ENCODE results near the gene NEK1. TPM values are rescaled to one million over a fixed set of nuclear protein-coding genes. Genes with fewer than 3 reads are reported as not detected.

The NEK1 gene
- total and polyA plus RNA-seq, 2 experiments from 2014 or later = 9.3 to 19.5 TPM

DNA sequence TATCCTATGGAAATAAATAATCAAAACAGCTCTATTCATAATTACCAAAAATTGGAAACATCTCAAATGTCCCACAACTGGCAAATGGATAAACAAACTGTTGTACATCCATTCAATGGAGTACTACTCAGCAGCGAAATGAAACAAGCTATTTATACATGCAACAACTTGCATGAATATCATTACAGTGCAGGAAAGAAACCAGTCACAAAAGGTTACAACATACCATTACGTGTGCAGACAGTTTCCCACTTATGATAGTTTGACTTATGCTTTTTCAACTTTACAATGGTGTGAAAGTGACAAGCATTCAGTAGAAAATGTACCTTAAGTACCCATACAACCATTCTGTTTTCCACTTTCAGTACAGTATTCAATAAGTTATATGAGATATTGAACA, 82.3 kb downstream of the NEK1 start (continued):
- TF ChIP-seq, protein P1, sequence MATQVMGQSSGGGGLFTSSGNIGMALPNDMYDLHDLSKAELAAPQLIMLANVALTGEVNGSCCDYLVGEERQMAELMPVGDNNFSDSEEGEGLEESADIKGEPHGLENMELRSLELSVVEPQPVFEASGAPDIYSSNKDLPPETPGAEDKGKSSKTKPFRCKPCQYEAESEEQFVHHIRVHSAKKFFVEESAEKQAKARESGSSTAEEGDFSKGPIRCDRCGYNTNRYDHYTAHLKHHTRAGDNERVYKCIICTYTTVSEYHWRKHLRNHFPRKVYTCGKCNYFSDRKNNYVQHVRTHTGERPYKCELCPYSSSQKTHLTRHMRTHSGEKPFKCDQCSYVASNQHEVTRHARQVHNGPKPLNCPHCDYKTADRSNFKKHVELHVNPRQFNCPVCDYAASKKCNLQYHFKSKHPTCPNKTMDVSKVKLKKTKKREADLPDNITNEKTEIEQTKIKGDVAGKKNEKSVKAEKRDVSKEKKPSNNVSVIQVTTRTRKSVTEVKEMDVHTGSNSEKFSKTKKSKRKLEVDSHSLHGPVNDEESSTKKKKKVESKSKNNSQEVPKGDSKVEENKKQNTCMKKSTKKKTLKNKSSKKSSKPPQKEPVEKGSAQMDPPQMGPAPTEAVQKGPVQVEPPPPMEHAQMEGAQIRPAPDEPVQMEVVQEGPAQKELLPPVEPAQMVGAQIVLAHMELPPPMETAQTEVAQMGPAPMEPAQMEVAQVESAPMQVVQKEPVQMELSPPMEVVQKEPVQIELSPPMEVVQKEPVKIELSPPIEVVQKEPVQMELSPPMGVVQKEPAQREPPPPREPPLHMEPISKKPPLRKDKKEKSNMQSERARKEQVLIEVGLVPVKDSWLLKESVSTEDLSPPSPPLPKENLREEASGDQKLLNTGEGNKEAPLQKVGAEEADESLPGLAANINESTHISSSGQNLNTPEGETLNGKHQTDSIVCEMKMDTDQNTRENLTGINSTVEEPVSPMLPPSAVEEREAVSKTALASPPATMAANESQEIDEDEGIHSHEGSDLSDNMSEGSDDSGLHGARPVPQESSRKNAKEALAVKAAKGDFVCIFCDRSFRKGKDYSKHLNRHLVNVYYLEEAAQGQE (IDR thresholded peaks at IDR 0.05; ENCODE audit: unreplicated experiment) = no peak
- TF ChIP-seq CREB1 (CRISPR knock-in tag; IDR thresholded peaks at IDR 0.05; ENCODE audit: low read depth) = no peak

- Histone ChIP-seq H3K4me3 (no peak overlapping the region), H3F3A (replicated peaks; ENCODE audit: low read depth) (no peaks in the 10 kb centered on the region), H3K36me3 (ENCODE audit: insufficient read depth) (no peaks in the 10 kb centered on the region), H4K20me1 (replicated peaks; ENCODE audit: insufficient read depth) (no peaks in the 10 kb centered on the region), H3K9me2 (ENCODE audit: insufficient read depth) (no peaks in the 10 kb centered on the region), H3K27ac (ENCODE audit: low read depth) (no peak overlapping the region), H3K79me2 (replicated peaks; ENCODE audit: insufficient read depth) (no peaks in the 10 kb centered on the region), H2AFZ (no peak overlapping the region), H3K4me1 (ENCODE audit: insufficient read depth) (no peaks in the 10 kb centered on the region), H3K4me2 (no peak overlapping the region), H3K27me3 (ENCODE audit: insufficient read depth) (no peaks in the 10 kb centered on the region)
- no peak for TF ChIP-seq ZNF114 (CRISPR knock-in tag; IDR thresholded peaks at IDR 0.05)
- TF ChIP-seq EZH2 (IDR thresholded peaks at IDR 0.05; ENCODE audit: low read depth, unreplicated experiment) = no peak
- TF ChIP-seq, protein P2, sequence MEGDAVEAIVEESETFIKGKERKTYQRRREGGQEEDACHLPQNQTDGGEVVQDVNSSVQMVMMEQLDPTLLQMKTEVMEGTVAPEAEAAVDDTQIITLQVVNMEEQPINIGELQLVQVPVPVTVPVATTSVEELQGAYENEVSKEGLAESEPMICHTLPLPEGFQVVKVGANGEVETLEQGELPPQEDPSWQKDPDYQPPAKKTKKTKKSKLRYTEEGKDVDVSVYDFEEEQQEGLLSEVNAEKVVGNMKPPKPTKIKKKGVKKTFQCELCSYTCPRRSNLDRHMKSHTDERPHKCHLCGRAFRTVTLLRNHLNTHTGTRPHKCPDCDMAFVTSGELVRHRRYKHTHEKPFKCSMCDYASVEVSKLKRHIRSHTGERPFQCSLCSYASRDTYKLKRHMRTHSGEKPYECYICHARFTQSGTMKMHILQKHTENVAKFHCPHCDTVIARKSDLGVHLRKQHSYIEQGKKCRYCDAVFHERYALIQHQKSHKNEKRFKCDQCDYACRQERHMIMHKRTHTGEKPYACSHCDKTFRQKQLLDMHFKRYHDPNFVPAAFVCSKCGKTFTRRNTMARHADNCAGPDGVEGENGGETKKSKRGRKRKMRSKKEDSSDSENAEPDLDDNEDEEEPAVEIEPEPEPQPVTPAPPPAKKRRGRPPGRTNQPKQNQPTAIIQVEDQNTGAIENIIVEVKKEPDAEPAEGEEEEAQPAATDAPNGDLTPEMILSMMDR (conservative IDR thresholded peaks at IDR 0.05; ENCODE audit: low read depth in 2 of 2) = no peak
- TF ChIP-seq, protein P3, sequence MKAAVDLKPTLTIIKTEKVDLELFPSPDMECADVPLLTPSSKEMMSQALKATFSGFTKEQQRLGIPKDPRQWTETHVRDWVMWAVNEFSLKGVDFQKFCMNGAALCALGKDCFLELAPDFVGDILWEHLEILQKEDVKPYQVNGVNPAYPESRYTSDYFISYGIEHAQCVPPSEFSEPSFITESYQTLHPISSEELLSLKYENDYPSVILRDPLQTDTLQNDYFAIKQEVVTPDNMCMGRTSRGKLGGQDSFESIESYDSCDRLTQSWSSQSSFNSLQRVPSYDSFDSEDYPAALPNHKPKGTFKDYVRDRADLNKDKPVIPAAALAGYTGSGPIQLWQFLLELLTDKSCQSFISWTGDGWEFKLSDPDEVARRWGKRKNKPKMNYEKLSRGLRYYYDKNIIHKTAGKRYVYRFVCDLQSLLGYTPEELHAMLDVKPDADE (IDR thresholded peaks at IDR 0.05) = no peak
- TF ChIP-seq ZNF331 (CRISPR knock-in tag; IDR thresholded peaks at IDR 0.05; ENCODE audit: low read depth) = no peak
- TF ChIP-seq CREB1 (CRISPR knock-in tag; IDR thresholded peaks at IDR 0.05; ENCODE audit: low read depth) = no peak
- no peak for TF ChIP-seq STAT1 (IDR thresholded peaks at IDR 0.05; ENCODE audit: unreplicated experiment)
- TF ChIP-seq JUNB (IDR thresholded peaks at IDR 0.05; ENCODE audit: unreplicated experiment) = no peak
- TF ChIP-seq ZNF462 (CRISPR knock-in tag; IDR thresholded peaks at IDR 0.05) = no peak
- TF ChIP-seq EZH2phosphoT487 (IDR thresholded peaks at IDR 0.05; ENCODE audit: unreplicated experiment) = no peak
- no peak for TF ChIP-seq NANOG (IDR thresholded peaks at IDR 0.05; ENCODE audit: borderline replicate concordance)
- no peak for TF ChIP-seq POLR2AphosphoS5 (IDR thresholded peaks at IDR 0.05; ENCODE audit: low read depth)
- peaks cover 23% of the 10 kb centered on the region for H3K36me3 Mint-ChIP-seq (ENCODE audit: low read depth)
- H3K27me3 Mint-ChIP-seq (ENCODE audit: insufficient read depth, low read depth, poor library complexity) = no peaks in the 10 kb centered on the region
- no peaks in the 10 kb centered on the region; the same call in 2 of the 3 replicates for H3K4me1 Mint-ChIP-seq
- peaks cover 13% of the 10 kb centered on the region for H3K9me3 Mint-ChIP-seq
- H3K27ac Mint-ChIP-seq = no peak overlapping the region
- DNase-seq (ENCODE audit: low spot score) (no peak), ATAC-seq (no peak)
- H3K4me3 Mint-ChIP-seq = no peak overlapping the region
Observed at GRCh38 chr4:169523796-169524195, 88.6 kb downstream of the NEK1 start.
